Astrocyte (in vitro differentiated cells and primary cell): ENCODE data around the gene NSUN7.

Experiments used
- CTCF ChIP-seq: IDR thresholded peaks from 2 replicates; pipeline ENCODE4 v1.5.1; 2011; ENCODE audit warnings: low read depth, mild to moderate bottlenecking, inconsistent platforms, low read length, moderate library complexity; ENCODE audit not compliant: insufficient read depth
- EZH2 ChIP-seq: IDR thresholded peaks from 2 replicates; pipeline ENCODE4 v1.6.1; 2012; ENCODE audit warnings: mild to moderate bottlenecking, low read length, inconsistent platforms; ENCODE audit not compliant: insufficient read depth

DNA sequence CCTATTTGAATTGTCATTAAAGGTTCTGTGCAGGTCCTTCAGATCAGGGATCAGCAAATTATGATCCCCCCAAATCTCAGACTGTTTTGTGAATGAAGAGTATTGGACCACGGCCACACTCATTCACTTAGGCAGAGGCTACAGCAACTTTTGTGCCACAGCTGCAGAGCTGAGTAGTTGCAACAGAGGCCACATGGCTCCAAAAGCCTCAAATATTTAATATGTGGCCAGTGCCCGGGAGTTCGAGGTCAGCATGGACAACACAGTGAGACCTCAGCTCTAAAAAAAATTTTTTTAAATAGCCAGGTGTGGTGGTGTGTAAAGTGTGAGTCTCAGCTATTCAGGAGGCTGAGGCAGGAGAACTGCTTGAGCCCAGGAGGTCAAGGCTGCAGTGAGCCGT, 100.7 kb downstream of the NSUN7 start:
- TF ChIP-seq CTCF (no peak), EZH2 (no peak)
